ENCODE measurements around the gene NPY5R. TPM values are rescaled to one million over a fixed set of nuclear protein-coding genes. Genes with fewer than 3 reads are reported as not detected.

NPY5R gene
- polyA plus RNA-seq (not detected in 3 replicates), polyA minus RNA-seq (not detected in 3 replicates)
- polyA plus RNA-seq (2011; ENCODE audit: low read depth) = not detected
- not detected in 2 replicates for polyA plus RNA-seq (2011; cell fraction: cytosol; rRNA removed)
- polyA plus RNA-seq (2011; cell fraction: nucleus; rRNA removed) = not detected in 2 replicates
- polyA plus RNA-seq (2012; ENCODE audit: low replicate concordance) = not detected in 2 replicates
- polyA minus RNA-seq (2011; cell fraction: cytosol; rRNA and poly(A)+ RNA removed) = not detected
- polyA minus RNA-seq (2011; cell fraction: nucleus; rRNA and poly(A)+ RNA removed) = not detected in 2 replicates

- H3K79me2 ChIP-seq (ENCODE audit: control insufficient read depth, insufficient read depth, low read length) = no peaks in the 10 kb centered on the region
- DNase-seq (ENCODE audit: low read depth, low spot score) = no peak
- no peak for TF ChIP-seq EZH2 (IDR thresholded peaks at IDR 0.05; ENCODE audit: low read length)
- no peak for TF ChIP-seq CTCF (optimal IDR thresholded peaks at IDR 0.05 in 1 of 3, IDR thresholded peaks at IDR 0.05 in 1 of 3, conservative IDR thresholded peaks at IDR 0.05 in 1 of 3; ENCODE audit: extremely low read depth in 1 of 3, insufficient read depth in 2 of 3, low read length in 3 of 3)
- H3K4me1 ChIP-seq (ENCODE audit: control insufficient read depth, extremely low read depth, insufficient read depth, low read length) = peaks cover 2% of the 10 kb centered on the region
- H2AFZ ChIP-seq (ENCODE audit: control insufficient read depth, low read length) = no peak within 1 kb of the TSS
- no peaks in the 10 kb centered on the region for H3K9me3 ChIP-seq (ENCODE audit: control insufficient read depth, low read depth, low read length)
- peaks cover 31% of the 10 kb centered on the region for H3K27me3 ChIP-seq (ENCODE audit: control insufficient read depth, extremely low read depth, insufficient read depth, low read length)
- dilution Hi-C loops (cut with MboI; ENCODE audit: extremely low pct_ligation_motif_present, low sequenced_read_pairs) = no loop called here
- no peak within 1 kb of the TSS for H3K4me3 ChIP-seq (ENCODE audit: control insufficient read depth in 2 of 3, extremely low read depth in 1 of 3, insufficient read depth in 2 of 3, low read depth in 1 of 3, low read length in 3 of 3)
- H3K36me3 ChIP-seq (ENCODE audit: control insufficient read depth in 2 of 2, extremely low read depth in 1 of 2, insufficient read depth in 2 of 2, low read length in 2 of 2) = no peaks in the 10 kb centered on the region
- H3K4me2 ChIP-seq (ENCODE audit: control insufficient read depth, extremely low read depth, insufficient read depth, low read depth, low read length) = peak within 1 kb of the TSS; percentile 41
- H4K20me1 ChIP-seq (ENCODE audit: control insufficient read depth, extremely low read depth, insufficient read depth, low read length) = no peaks in the 10 kb centered on the region
- no peak for FAIRE-seq
- no peaks in the 10 kb centered on the region for H3K9me1 ChIP-seq (ENCODE audit: control insufficient read depth, extremely low read depth, insufficient read depth, low read length)
- no peak within 1 kb of the TSS for H3K27ac ChIP-seq (ENCODE audit: control insufficient read depth, insufficient read depth, low read length)
- H3K9ac ChIP-seq (ENCODE audit: control insufficient read depth, extremely low read depth, insufficient read depth, low read length) = no peak within 1 kb of the TSS
Observed at GRCh38 chr4:163343604-163344146, at the start of gene NPY5R. TSS of gene NPY5R (plus strand) at chr4:163343892. CDS start at chr4:163350274, 6,382 bp downstream.

GRCh38 chr4:163295138-163295537, 48.6 kb upstream of the NPY5R start:
- H3K9ac ChIP-seq (ENCODE audit: control insufficient read depth, extremely low read depth, insufficient read depth, low read length) = no peak overlapping the region
- H2AFZ ChIP-seq (ENCODE audit: control insufficient read depth, low read length) = no peak overlapping the region
- H4K20me1 ChIP-seq (ENCODE audit: control insufficient read depth, extremely low read depth, insufficient read depth, low read length) = no peaks in the 10 kb centered on the region
- DNase-seq (ENCODE audit: low read depth, low spot score) (no peak), FAIRE-seq (no peak)
- H3K4me1 ChIP-seq (ENCODE audit: control insufficient read depth, extremely low read depth, insufficient read depth, low read length) = no peaks in the 10 kb centered on the region
- TF ChIP-seq EZH2 (IDR thresholded peaks at IDR 0.05; ENCODE audit: low read length) (no peak), CTCF (optimal IDR thresholded peaks at IDR 0.05 in 1 of 3, IDR thresholded peaks at IDR 0.05 in 1 of 3, conservative IDR thresholded peaks at IDR 0.05 in 1 of 3; ENCODE audit: extremely low read depth in 1 of 3, insufficient read depth in 2 of 3, low read length in 3 of 3) (no peak)
- H3K4me2 ChIP-seq (ENCODE audit: control insufficient read depth, extremely low read depth, insufficient read depth, low read depth, low read length) = no peak overlapping the region
- H3K9me3 ChIP-seq (ENCODE audit: control insufficient read depth, low read depth, low read length) = no peaks in the 10 kb centered on the region
- no peak overlapping the region for H3K4me3 ChIP-seq (ENCODE audit: control insufficient read depth in 2 of 3, extremely low read depth in 1 of 3, insufficient read depth in 2 of 3, low read depth in 1 of 3, low read length in 3 of 3)
- no peaks in the 10 kb centered on the region for H3K27me3 ChIP-seq (ENCODE audit: control insufficient read depth, extremely low read depth, insufficient read depth, low read length)
- dilution Hi-C loops (cut with MboI; ENCODE audit: extremely low pct_ligation_motif_present, low sequenced_read_pairs) = no loop called here
- no peaks in the 10 kb centered on the region for H3K79me2 ChIP-seq (ENCODE audit: control insufficient read depth, insufficient read depth, low read length)
- H3K36me3 ChIP-seq (ENCODE audit: control insufficient read depth in 2 of 2, extremely low read depth in 1 of 2, insufficient read depth in 2 of 2, low read length in 2 of 2) = no peaks in the 10 kb centered on the region
- no peak overlapping the region for H3K27ac ChIP-seq (ENCODE audit: control insufficient read depth, insufficient read depth, low read length)
- H3K9me1 ChIP-seq (ENCODE audit: control insufficient read depth, extremely low read depth, insufficient read depth, low read length) = no peaks in the 10 kb centered on the region
